ENCODE measurements around the gene EHMT1.
A peak's percentile ranks its signal among the peaks of the same experiment; 100 is the strongest.

The EHMT1 gene

DNA sequence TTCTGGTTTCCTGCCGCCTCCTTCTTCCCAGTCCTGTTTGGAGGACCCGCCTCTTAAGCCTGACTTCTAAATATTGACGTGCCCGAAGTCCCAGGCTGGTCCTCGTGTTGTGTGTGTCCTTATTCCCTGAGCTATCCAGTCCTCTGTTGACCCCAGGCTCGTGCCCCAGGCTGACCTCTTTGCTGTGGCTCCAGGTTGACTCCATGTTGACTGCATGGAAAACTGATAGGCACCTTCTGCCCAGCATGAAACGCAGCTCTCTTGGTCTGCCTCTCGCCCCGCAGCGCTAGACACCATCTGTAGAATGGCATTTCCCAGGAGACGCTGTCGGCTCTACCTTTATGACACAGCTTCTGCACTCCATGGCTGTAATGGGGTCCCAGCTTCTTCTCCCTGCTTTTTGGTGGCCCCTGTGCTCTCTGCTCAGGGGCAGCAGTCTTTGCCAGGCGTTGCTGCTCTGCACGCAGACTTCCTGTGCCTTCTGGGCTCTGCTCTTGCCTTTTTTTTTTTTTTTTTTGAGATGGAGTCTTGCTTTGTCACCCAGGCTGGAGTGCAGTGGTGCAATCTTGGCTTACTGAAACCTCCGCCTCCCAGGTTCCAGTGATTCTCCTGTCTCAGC is 28.4 kb downstream of the EHMT1 start:
- DNase-seq (ENCODE audit: low read depth): no peak

DNA sequence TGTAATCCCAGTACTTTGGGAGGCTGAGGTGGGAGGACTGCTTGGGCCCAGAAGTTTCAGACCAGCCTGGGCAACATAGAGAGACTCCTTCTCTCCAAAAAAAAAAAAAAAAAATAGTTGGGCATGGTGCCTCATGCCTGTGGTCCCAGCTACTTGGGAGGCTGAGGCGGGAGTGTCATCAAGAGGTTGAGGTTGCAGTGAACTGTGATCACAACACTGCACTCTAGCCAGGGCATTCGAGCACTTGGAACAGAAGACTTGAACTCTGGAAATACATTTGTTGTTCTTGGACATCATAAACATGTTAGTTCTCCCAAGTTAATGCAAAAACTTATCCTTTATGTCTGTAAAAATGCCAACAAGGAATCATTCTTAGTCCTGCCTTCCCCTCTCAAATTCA is 29.6 kb downstream of the EHMT1 start:
- no peak for DNase-seq (ENCODE audit: low read depth)

DNA sequence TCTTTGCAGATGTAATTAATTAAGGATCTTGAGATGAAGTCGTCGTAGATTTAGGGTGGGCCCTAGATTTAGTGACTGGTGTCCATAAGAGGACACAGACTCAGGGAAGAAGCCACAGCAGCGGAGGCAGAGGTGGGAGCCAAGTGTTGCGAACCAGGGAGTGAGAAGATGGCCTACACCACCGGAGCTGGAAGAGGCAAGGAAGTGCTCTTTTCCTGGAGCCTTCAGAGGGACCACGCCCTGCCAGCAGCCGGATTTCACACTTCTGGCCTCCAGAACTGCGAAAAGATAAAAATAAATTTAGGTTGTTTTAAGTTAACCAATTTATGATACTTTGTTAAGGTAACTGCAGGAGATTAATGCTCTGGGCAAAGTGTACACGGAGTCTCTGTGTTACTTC is 30.7 kb downstream of the EHMT1 start:
- DNase-seq (ENCODE audit: low read depth): no peak

DNA sequence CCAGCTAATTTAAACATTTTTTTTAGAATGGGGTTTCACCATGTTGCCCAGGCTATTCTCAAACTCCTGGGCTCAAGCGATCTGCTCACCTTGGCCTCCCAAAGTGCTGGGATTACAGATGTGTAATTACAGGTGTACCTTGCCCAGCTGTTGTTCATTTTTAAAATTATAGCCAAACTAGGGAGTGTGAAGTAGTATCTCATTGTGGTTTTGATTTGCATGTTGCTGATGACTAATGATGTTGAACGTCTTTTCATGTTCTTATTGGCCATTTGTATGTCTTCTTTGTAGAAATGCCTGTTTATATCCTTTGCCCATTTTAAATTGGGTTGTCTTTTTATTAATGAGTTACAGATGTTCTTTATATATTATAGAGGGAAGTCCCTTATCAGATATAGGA is 31.5 kb downstream of the EHMT1 start:
- DNase-seq (ENCODE audit: low read depth): no peak

DNA sequence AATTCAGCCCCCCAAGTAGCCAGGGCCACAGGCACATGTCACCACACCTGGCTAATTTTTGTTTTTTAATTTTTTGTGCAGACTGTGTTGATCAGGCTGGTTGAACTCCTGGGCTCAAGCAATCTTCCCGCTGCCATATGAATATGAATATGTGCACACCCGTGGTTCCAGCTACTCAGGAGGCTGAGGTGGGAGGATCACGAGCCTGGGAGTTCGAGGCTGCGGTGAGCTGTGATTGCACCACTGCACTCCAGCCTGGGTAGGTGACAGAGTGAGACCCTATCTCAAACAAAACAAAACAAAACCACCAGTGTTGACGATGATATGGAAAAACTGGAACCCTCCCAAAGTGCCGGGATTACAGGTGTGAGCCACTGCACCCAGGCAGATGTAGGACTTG is 32.0 kb downstream of the EHMT1 start:
- DNase-seq (ENCODE audit: low read depth): no peak

DNA sequence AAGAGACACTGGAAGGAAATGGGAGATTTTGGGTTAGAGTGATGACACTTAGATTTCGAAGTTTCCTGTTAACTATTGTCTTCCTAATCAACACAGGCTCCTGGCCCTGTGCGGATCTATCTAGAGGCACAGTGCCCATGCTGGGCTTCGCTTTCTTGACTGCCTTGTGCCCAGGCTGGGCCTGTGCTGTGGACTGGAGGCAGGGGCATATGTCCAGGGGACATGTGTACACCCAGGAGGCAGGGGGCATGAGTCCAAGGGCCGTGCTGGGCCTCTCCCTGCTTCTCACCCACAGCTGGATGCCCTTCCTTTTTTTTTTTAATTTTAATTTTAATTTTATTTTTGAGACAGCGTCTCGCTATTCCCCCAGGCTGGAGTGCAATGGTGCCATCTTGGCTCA is 37.6 kb downstream of the EHMT1 start:
- no peak for DNase-seq (ENCODE audit: low read depth)

DNA sequence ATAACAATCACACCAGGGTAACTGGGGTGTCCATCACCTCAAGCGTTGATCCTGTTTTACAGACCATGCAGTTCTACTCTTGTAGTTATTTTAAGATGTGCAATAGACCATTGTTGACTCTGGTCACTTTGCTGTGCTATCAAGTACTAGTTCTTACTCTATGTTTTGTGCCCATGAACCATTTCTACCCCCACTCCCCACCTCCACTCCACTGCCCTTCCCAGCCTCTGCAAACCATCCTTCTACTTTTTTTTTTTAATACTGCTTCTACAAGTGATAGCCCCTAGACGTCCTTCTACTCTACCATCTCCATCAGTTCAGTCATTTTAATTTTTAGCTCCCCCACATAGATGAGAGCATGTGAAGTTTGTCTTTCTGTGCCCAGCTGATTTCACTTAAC is 38.8 kb downstream of the EHMT1 start:
- DNase-seq (ENCODE audit: low read depth): no peak

DNA sequence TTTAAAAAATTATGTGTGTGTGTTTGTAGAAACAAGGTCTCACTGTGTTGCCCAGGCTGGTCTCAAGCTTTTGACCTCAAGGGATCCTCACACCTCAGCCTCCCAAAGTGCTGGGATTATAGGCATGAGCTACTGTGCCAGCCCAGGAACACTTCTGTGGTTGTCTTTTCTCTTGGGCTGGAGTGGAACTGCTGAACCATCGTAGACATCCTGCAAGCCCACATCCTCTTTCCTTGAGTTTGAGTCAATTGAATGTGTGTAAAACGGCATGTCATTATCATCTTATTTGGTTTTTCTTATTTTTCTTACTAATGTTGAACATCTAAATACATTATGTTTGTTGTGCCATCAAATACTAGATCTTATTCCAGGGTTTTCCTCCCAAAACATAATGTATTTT is 40.0 kb downstream of the EHMT1 start:
- no peak for DNase-seq (ENCODE audit: low read depth)

DNA sequence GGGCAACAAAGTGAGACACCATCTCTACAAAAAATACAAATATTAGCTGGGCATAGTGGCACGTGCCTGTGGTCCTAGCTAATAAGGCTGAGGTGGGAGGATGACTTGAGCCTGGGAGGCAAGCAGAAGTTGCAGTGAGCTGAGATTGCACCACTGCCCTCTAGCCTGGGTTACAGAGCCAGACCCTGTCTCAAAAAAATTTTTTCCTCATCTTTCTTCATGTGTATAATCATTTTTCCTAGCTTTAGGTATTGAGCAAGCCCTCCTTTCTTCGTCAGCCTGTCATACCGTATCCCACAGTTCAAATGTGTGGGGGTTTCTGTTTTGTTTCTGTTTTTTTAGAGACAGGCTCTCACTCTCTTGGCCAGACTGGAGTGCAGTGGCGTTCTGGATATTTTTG is 41.3 kb downstream of the EHMT1 start:
- DNase-seq (ENCODE audit: low read depth): no peak

DNA sequence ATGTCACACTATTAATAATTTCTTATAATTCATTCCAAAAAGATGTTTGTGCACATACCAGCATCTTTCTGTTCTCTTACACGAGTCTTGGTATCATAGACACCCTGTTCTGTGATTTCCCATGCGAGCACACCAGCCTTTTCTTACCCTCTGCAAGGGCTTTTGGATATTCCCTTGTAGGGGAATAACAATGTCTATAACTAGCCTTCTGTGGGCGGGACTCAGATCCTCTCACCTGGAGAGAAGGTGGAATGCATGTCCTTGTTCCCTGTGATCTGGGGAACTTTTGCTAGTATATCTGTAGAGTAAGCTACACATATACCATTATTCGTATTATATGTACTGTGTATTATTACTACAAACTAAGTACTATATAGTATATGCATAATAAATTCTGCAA is 44.8 kb downstream of the EHMT1 start:
- DNase-seq (ENCODE audit: low read depth): no peak

DNA sequence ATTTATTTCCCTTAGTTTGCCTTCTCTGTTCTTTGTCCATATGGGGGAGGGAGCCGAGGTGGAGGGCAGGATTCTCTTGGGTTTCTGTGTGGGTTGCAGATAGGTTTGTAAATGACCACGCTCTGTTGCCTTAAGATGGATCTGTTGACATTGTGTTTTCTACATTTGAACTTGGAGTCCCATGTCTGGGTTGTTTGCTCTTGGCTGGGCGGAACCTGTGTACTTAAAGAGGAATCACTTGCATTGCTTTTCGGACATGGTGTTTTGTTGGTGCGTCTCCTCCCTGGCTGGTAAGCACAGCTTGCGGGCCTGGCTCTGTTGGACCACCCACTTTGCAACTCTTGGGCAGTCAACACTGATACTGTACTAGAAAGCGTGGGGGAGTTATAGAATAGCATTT is 45.9 kb downstream of the EHMT1 start:
- DNase-seq (ENCODE audit: low read depth): no peak

DNA sequence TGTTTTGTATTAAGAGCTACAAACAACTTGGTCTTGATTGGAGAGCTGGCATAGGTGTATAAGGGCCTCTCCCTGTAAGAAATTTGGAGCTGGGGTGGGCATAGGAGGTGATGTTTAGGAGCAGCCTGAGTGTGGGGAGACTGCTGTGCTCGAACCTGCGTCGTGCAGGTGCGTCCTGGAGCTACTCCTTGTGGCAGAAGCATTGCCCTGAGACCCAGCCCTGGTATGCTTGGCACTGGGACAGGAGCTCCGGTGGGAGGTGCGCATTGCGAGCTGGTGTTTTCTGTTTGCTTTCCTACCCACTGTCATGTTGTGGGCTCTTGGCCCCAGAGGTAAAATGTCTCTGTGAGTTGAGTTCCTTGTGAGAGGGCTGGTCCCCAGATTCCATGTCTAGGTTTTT is 46.4 kb downstream of the EHMT1 start:
- no peak for DNase-seq (ENCODE audit: low read depth)

DNA sequence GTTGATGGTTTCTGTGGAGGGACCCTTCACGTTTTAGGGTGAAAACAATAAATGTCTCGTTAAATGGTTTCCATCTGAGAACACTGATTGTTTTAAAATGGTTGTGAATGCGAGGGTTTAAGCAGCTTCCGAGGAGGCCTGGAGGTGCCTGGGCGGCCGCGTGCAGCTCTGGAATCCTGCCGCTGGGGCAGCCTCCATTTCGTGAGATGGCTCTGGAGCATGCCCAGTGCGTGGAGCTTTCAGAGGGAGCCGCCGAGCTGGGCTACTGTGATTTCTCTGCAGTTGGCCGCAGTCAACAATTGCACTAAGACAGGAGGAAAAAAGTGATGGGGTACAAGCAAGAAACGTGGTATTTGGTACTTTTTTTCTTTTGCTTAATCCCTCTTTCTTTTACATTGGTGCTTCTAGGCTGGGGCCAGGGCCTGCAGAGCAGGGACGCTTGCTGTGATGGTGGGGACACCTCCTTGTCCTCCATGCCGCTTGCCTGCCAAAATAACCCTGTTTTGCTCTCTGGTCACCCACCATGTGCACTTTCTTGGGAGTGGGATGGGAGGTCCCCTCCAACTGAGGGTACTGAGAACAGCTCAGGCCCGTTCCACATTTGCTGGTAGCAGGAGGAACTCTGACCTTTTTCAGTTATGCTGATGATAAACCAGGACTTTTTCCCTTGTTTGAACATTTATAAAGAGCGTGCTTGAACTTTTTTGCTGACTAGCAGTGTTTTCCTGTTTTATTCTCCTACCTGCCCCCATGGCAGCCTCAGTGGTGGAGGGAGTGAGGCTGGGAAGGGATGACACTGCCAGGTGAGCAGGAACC is 47.1 kb downstream of the EHMT1 start:
- no peak for DNase-seq (ENCODE audit: low read depth)

DNA sequence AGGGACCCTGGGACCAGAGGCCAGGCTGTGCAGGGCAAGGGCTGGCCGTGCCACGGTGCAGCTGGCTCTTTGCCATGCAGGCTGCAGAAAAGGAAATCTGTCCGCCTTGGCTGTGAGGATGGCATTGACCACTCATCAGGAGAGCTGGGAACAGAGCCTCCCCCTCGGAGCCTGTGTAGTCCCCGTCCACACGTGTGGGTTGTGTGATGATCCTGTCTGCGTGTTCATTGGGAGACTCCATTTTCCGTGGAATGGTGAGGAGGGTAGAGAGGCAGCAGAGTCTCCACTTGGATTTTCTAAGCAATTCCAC is 47.7 kb downstream of the EHMT1 start:
- DNase-seq (ENCODE audit: low read depth): no peak

DNA sequence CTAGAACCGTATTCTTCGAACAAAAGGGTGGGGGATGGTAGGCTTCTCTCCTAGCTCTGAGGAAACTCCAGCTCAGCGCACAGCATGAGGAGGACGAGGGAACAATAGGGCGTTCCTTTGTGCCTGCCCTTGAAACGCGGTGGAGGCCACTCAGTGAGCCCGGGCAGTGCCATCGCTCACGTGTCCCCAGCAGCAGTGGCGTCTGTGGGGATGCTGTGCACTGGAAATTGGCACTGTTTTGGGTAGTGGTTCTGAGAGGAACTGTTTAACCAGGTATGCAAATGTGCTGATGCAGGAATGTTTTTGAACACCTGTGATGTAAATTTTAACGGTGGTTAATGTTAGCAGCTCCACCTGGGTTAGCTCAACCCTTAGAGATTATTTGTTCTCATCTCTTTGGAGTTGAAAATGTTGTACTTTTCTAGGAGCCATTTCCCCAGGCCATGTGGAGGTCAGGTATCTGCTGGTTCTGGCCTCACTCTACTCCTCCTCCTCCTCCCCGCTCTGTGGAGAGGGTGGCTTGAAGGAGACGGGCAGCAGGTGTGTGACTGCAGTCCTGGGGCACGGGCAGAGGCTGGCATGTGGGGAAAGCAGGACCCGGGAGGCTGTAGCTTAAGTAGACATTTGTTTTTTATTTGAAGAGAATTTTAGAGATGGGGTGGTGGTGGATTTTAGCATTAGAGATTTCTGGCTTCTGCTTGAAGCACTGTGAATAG is 48.3 kb downstream of the EHMT1 start:
- DNase-seq (ENCODE audit: low read depth): no peak

DNA sequence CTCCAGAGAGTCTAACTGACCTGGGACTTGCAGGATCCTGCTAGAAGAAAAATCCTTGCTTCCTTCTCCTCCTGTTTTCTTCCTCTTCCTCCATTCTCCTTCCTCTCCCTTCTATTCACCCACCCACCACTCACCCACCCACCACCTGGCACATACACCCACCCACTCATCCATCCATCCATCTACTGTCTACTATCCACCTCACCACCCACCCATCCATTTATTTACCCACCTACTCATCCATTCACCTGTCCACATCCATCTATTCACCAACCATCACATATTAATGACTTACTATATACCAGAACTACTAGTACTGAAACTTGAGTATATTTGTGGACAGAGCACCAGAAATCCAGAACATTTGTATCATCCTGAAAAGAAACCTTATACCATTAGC is 49.4 kb downstream of the EHMT1 start:
- no peak for DNase-seq (ENCODE audit: low read depth)

DNA sequence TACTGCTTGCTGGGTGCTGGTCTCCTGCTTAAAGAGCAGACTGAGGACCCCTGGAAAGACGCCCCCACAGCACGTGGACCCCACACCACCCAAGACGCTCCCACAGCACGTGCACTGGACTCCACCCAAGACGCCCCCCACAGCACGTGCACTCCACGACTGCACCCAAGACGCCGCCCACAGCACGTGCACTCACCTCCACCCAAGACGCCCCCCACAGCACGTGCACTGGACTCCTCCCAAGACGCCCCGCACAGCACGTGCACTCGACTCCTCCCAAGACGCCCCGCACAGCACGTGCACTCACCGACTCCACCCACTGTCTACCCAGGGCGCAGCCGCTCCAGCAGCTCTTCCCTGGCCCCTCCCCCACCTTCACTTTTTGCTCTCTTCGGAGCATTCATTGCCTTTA is 50.5 kb downstream of the EHMT1 start:
- no peak for DNase-seq (ENCODE audit: low read depth)

DNA sequence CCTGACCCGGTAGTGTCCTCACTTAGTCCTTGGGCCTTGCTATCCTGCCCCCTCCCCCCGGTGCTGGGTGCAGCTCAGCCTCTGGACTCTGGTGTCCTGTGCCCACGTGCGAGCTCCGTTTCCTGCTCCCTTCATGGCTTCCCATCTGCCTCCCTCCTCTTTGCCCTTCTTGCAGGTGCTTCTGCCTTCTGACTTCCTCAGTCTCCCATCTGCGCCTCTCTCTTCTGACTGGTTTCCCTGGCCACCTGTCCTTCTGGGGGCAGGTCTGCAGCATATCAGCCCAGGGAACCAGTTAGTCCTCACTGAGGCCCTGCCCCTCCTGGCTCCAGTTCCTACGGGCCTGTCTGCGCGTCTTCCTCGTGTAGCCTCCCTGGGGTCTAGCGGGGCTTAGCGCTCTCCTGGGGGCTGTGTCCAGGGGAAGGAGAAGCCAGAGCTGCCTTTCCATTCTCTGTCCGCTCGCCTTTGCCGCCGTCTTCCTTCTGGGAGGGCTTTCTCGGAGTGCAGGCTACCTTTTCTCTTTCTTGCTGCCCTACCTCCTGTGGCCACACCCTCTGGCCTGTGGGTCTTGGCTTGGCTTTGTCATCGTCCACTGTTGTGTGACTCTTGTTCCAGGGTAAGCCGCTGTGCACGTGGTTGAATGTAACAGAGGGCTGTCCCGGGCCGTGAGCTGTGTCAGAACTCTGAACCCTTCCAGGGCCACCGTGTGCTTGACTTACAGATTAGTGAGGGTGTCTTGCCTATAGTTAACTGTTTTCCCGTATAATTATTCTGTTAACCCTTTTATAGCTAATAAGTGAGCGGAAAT is 51.8 kb downstream of the EHMT1 start:
- DNase-seq (ENCODE audit: low read depth): no peak

DNA sequence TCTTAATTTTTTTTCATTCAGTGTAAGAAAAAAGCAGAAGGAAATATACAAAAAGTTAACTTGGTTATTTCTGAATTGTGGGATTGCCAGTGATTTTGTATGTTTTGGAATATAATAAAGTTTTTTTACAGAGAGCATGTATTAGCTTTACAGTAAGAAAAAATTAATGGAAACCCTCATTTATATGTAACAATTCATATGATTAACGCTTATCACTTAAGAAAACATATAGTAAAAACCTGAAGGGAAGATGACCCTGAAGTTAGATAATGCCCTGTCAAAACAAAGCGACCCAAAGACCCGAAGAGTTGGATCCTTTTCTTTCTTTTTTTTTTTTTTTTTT is 52.4 kb downstream of the EHMT1 start:
- DNase-seq (ENCODE audit: low read depth): no peak

DNA sequence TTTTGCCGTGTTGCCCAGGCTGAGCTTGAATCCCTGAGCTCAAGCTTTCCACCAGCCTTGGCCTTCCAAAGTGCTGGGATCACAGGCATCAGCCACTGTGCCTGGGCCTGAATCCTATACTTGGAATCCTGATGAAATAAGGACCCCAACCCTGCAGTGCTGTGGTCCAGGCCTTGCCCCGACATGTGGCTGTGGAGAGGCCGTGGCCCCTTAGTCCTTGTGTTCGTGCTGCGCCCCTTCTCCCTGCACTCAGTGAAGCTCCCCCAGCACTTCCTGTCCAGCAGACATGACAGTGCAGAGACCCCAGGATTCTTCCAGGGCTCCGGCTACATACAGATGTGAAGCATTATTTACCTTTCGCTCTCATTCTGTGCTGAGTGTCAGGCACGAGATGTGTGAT is 52.9 kb downstream of the EHMT1 start:
- DNase-seq (ENCODE audit: low read depth): no peak

DNA sequence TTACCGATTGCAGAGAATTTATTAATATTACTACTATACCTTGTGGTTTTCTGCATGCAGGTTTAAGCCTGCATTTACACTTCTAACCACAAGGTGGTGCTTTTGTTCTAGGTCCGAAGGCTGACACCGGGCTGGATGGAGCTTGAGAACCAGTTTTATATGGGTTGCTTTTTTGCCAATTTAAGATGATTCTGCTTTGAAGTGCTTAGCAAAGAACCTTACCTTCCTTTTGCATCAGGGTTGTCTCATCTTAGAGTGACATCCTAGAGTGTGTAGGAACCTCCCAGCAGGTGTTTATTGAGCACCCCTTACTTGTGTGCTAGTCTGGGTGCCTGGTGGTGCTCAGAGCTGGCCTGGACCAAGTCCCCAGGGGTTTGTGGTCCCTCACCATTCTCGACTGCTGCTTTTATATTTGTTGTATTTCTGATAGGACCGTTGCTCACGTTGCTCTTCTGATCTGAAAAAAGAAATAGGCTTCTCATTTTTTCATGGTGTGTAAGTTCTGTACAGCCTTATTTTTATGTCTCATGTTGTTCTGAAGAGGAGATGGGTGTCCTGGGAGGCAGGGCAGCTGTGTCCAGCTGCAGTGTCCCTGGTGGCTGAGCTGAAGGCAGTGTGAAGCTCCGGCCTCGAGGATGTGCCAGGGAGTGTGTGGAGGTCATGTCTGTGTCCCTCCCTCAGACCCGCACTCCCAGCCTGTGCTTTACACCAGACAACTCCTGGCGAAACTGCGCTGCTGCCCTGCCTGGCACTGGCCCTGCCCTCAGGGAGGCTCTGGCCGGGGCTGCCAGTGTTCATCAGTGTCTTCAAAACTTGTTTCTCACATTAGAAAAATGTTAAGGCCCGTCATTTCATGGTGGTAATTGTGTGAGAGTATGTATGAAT is 54.3 kb downstream of the EHMT1 start:
- DNase-seq (ENCODE audit: low read depth): peak; percentile 16

DNA sequence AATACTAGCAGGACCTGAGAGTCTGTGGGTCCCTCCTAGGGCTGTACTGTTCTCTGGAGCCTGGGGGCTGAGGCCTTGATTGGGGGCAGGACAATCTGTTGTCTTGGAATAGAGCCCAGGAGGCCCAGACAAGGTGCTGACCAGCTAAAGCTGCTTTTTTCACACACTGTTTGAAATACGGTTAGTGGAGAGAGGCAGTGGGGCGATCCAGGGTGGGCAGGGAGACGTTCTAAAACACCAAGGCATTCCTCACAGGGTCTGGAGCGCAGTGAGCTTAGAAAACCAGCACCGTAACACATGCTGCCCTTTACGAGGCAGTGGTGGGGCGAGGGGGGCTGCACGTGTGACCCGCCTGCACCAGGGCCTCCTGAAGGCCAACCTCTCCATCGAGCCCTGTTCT is 55.1 kb downstream of the EHMT1 start:
- no peak for DNase-seq (ENCODE audit: low read depth)

Measured in activated T-cell treated with anti-CD3 and anti-CD28 coated beads for 24 hours (primary cell).